Right renal cortex interstitium (tissue), 3 donors: ENCODE data around the gene GIMAP8. TPM values are rescaled to one million over a fixed set of nuclear protein-coding genes. Genes with fewer than 3 reads are reported as not detected.
"Not testable (repeated sequence)": the region's sequence is repeated elsewhere in the genome, so short reads cannot be mapped to it uniquely, and the experiment has no call there.

Source experiments
- DNase-seq, 3 donors: peaks; one replicate each; pipeline ENCODE4 v3.0.0-alpha.2; 2013; ENCODE audit warnings: low read depth in 3 of 3, low spot score in 2 of 3
- polyA plus RNA-seq, 3 donors: library from polyadenylated mRNA; unstranded; fragments of 120-200 nt; gene quantifications; one replicate each; pipeline ENCODE4 v1.2.1, GENCODE V29; 2013; ENCODE audit not compliant: insufficient read length in 3 of 3

Gene GIMAP8
- polyA plus RNA-seq, 3 donors, result 8.2 to 11.3 (median 9.4) TPM

- DNase-seq, result no peak
These were observed 57.6 kb downstream of the GIMAP8 start for GRCh38 chr7:150507947-150508602.

GRCh38 chr7:150511048-150511447, 60.6 kb downstream of the GIMAP8 start:
- DNase-seq, result no peak

GRCh38 chr7:150513758-150514157, 63.3 kb downstream of the GIMAP8 start:
- DNase-seq, result no peak

- DNase-seq, result no peak
These were observed 64.4 kb downstream of the GIMAP8 start, which contains the start of gene GIMAP7 for GRCh38 chr7:150514748-150515222. TSS of gene GIMAP7 (plus strand) at chr7:150514872. CDS start at chr7:150519975, 5,103 bp downstream.

- no peak for DNase-seq
These were observed 65.1 kb downstream of the GIMAP8 start for GRCh38 chr7:150515248-150516147.

GRCh38 chr7:150516956-150517745, 66.7 kb downstream of the GIMAP8 start:
- DNase-seq, result no peak

GRCh38 chr7:150519310-150519709, 68.9 kb downstream of the GIMAP8 start:
- DNase-seq, result no peak

GRCh38 chr7:150520145-150520544, 69.7 kb downstream of the GIMAP8 start:
- DNase-seq, result no peak

GRCh38 chr7:150522931-150523330, 72.5 kb downstream of the GIMAP8 start:
- DNase-seq, result not testable (repeated sequence)

- no peak for DNase-seq
These were observed 73.6 kb downstream of the GIMAP8 start for GRCh38 chr7:150524018-150524417.

Other genes starting within 250 kb of the GIMAP8 start
- 10 to 100 TPM; 19.8 to 27.1 (median 23.0) TPM for gene LRRC61, start 127.3 kb upstream of the GIMAP8 start, polyA plus RNA-seq
- 10 to 100 TPM in 2 of 3 donors, 1 to 10 TPM in 1; 8.9 to 10.5 (median 10.4) TPM for gene ACTR3C, start 127.1 kb upstream of the GIMAP8 start, polyA plus RNA-seq
- gene RARRES2, start 109.0 kb upstream of the GIMAP8 start, polyA plus RNA-seq, result 10 to 100 TPM; 39.2 to 49.2 (median 40.8) TPM
- 10 to 100 TPM; 76.5 to 84.8 (median 79.6) TPM for gene REPIN1, start 81.8 kb upstream of the GIMAP8 start, polyA plus RNA-seq
- gene ZNF775, start 71.3 kb upstream of the GIMAP8 start, polyA plus RNA-seq, result 1 to 10 TPM; 3.6 to 4.1 (median 4.1) TPM
- 10 to 100 TPM; 19.2 to 20.2 (median 20.1) TPM for gene GIMAP7, start 64.2 kb downstream of the GIMAP8 start, polyA plus RNA-seq
- 10 to 100 TPM; 27.7 to 33.5 (median 27.8) TPM for gene GIMAP4, start 116.8 kb downstream of the GIMAP8 start, polyA plus RNA-seq
- 10 to 100 TPM; 16.6 to 18.1 (median 18.0) TPM for gene GIMAP6, start 181.8 kb downstream of the GIMAP8 start, polyA plus RNA-seq
- 10 to 100 TPM in 2 of 3 donors, 1 to 10 TPM in 1; 9.7 to 10.5 (median 10.1) TPM for gene GIMAP2, start 235.1 kb downstream of the GIMAP8 start, polyA plus RNA-seq